GM23338 (cell line): Measurements from ENCODE around the gene ZSCAN25. TPM values are rescaled to one million over a fixed set of nuclear protein-coding genes. Genes with fewer than 3 reads are reported as not detected.

ENCODE experiments used
- ATAC-seq: fragments of 200-7000 bp; cut with Tn5 transposase; 3 replicates; pipeline ENCODE4 v1.9.1; 2020
- DNase-seq: peaks from one replicate; pipeline ENCODE4 v3.0.0-alpha.2; 2015; ENCODE audit warnings: low spot score
- H2AFZ ChIP-seq: fragments of 200-600 bp; sonication (generic); 2 replicates; pipeline ENCODE4 v1.8.0; 2016; ENCODE audit warnings: antibody characterized with exemption, mild to moderate bottlenecking, moderate library complexity
- H3F3A ChIP-seq: fragments of 200-600 bp; sonication (generic); replicated peaks from 2 replicates; pipeline ENCODE4 v1.8.0; 2017; ENCODE audit warnings: antibody characterized with exemption, mixed run types, low read depth
- H3K27ac ChIP-seq: fragments of 200-600 bp; sonication (generic); 2 replicates; pipeline ENCODE4 v1.6.1; 2016; ENCODE audit warnings: low read depth
- H3K27me3 ChIP-seq: fragments of 200-600 bp; sonication (generic); 2 replicates; pipeline ENCODE4 v1.8.0; 2016; ENCODE audit warnings: mild to moderate bottlenecking, mixed run types, moderate library complexity; ENCODE audit not compliant: insufficient read depth
- H3K36me3 ChIP-seq: fragments of 200-600 bp; sonication (generic); 2 replicates; pipeline ENCODE4 v1.8.0; 2016; ENCODE audit warnings: mild to moderate bottlenecking; ENCODE audit not compliant: insufficient read depth
- H3K4me1 ChIP-seq: fragments of 200-600 bp; sonication (generic); 2 replicates; pipeline ENCODE4 v1.8.0; 2016; ENCODE audit warnings: mild to moderate bottlenecking, moderate library complexity; ENCODE audit not compliant: insufficient read depth
- H3K4me2 ChIP-seq: fragments of 200-600 bp; sonication (generic); 2 replicates; pipeline ENCODE4 v1.7.1; 2017; ENCODE audit warnings: mixed run types
- H3K4me3 ChIP-seq: fragments of 200-600 bp; sonication (generic); 2 replicates; pipeline ENCODE4 v1.6.1; 2016; ENCODE audit warnings: mixed run types
- H3K79me2 ChIP-seq: fragments of 200-600 bp; sonication (generic); replicated peaks from 2 replicates; pipeline ENCODE4 v1.8.0; 2017; ENCODE audit warnings: mild to moderate bottlenecking; ENCODE audit not compliant: insufficient read depth
- H3K9me2 ChIP-seq: fragments of 200-600 bp; sonication (generic); 2 replicates; pipeline ENCODE4 v1.8.0; 2017; ENCODE audit not compliant: insufficient read depth
- H4K20me1 ChIP-seq: fragments of 200-600 bp; sonication (generic); replicated peaks from 2 replicates; pipeline ENCODE4 v1.8.0; 2017; ENCODE audit warnings: mild to moderate bottlenecking; ENCODE audit not compliant: insufficient read depth
- H3K27ac Mint-ChIP-seq: 2 replicates; pipeline ENCODE4 v1.8.0; 2020; ENCODE audit warnings: inconsistent platforms, mild to moderate bottlenecking, moderate library complexity, mixed read lengths
- H3K27me3 Mint-ChIP-seq: 3 replicates; pipeline ENCODE4 v1.8.0; 2022; ENCODE audit warnings: low read depth, mild to moderate bottlenecking, moderate library complexity, mixed read lengths, inconsistent platforms; ENCODE audit not compliant: insufficient read depth, poor library complexity
- H3K36me3 Mint-ChIP-seq: 3 replicates; pipeline ENCODE4 v1.8.0; 2021; ENCODE audit warnings: low read depth, mild to moderate bottlenecking, inconsistent platforms, moderate library complexity, mixed read lengths
- H3K4me1 Mint-ChIP-seq: 3 replicates; pipeline ENCODE4 v1.8.0; 2020; ENCODE audit warnings: mild to moderate bottlenecking, inconsistent platforms, mixed read lengths
- H3K4me3 Mint-ChIP-seq: 3 replicates; pipeline ENCODE4 v1.8.0; 2021; ENCODE audit warnings: moderate library complexity, mild to moderate bottlenecking, inconsistent platforms, mixed read lengths
- H3K9me3 Mint-ChIP-seq: 3 replicates; pipeline ENCODE4 v1.8.0; 2020; ENCODE audit warnings: moderate library complexity, mild to moderate bottlenecking, inconsistent platforms, mixed read lengths
- CREB1 ChIP-seq: fragments of 250-450 bp; sonication (Bioruptor Pico); IDR thresholded peaks from 2 replicates; pipeline ENCODE4 v1.5.0; 2020; ENCODE audit warnings: low read depth, mild to moderate bottlenecking, moderate library complexity
- CTCF ChIP-seq, 2 experiments: fragments of 200-600 bp in 1 of 2; sonication (generic) in 1 of 2; conservative IDR thresholded peaks; 2 replicates each; pipeline versions ENCODE4 v1.5.1 to v1.6.1; 2016 to 2017; ENCODE audit warnings: antibody characterized with exemption in 2 of 2, low read depth in 2 of 2, mild to moderate bottlenecking in 2 of 2, moderate library complexity in 1 of 2
- ETS1 ChIP-seq: IDR thresholded peaks from 2 replicates; pipeline ENCODE4 v1.6.1; 2016; ENCODE audit warnings: antibody characterized with exemption
- EZH2 ChIP-seq: fragments of 200-600 bp; sonication (generic); IDR thresholded peaks from one replicate; pipeline ENCODE4 v1.8.0; 2017; ENCODE audit warnings: antibody characterized with exemption, mild to moderate bottlenecking, low read depth; ENCODE audit not compliant: unreplicated experiment
- EZH2phosphoT487 ChIP-seq: fragments of 200-600 bp; sonication (generic); IDR thresholded peaks from one replicate; pipeline ENCODE4 v1.8.1; 2018; ENCODE audit warnings: antibody characterized with exemption; ENCODE audit not compliant: unreplicated experiment
- JUNB ChIP-seq: IDR thresholded peaks from one replicate; pipeline ENCODE4 v1.6.1; 2016; ENCODE audit warnings: antibody characterized with exemption; ENCODE audit not compliant: unreplicated experiment
- NANOG ChIP-seq: IDR thresholded peaks from 2 replicates; pipeline ENCODE4 v1.6.1; 2016; ENCODE audit warnings: antibody characterized with exemption, borderline replicate concordance
- POLR2AphosphoS5 ChIP-seq: IDR thresholded peaks from 2 replicates; pipeline ENCODE4 v1.6.1; 2016; ENCODE audit warnings: antibody characterized with exemption, low read depth
- REST ChIP-seq: IDR thresholded peaks from one replicate; pipeline ENCODE4 v1.6.1; 2018; ENCODE audit warnings: antibody characterized with exemption; ENCODE audit not compliant: unreplicated experiment
- STAT1 ChIP-seq: IDR thresholded peaks from one replicate; pipeline ENCODE4 v1.6.1; 2016; ENCODE audit warnings: antibody characterized with exemption; ENCODE audit not compliant: unreplicated experiment
- ZNF114 ChIP-seq: fragments of 250-450 bp; sonication (Bioruptor Pico); IDR thresholded peaks from 2 replicates; pipeline ENCODE4 v1.5.0; 2020; ENCODE audit warnings: mild to moderate bottlenecking, moderate library complexity
- ZNF331 ChIP-seq: fragments of 250-450 bp; sonication (Bioruptor Pico); IDR thresholded peaks from 2 replicates; pipeline ENCODE4 v1.5.0; 2020; ENCODE audit warnings: low read depth, mild to moderate bottlenecking, moderate library complexity
- ZNF462 ChIP-seq: fragments of 250-450 bp; sonication (Bioruptor Pico); IDR thresholded peaks from 2 replicates; pipeline ENCODE4 v1.5.0; 2020; ENCODE audit warnings: mild to moderate bottlenecking, moderate library complexity
- polyA plus RNA-seq: library from polyadenylated mRNA; unstranded; fragments of >200 nt; fragmentation: Nextera tagmentation; extraction: Ambion mirVana; gene quantifications from 2 replicates; pipeline ENCODE4 v1.2.1, GENCODE V29; 2016
- total RNA-seq: library from RNA; depleted of rRNA; stranded (reverse); fragments of >200 nt; shearing (Covaris generic); gene quantifications from 2 replicates; pipeline ENCODE4 v1.2.3, GENCODE V29; 2014

Gene ZSCAN25
- total and polyA plus RNA-seq, 2 experiments from 2014 or later, result 4.8 to 17.5 TPM

- no peaks in the 10 kb centered on the region for H3F3A ChIP-seq
- ATAC-seq (no peak), DNase-seq (no peak)
- H3K4me2 ChIP-seq, result no peak overlapping the region
- H3K9me2 ChIP-seq, result no peaks in the 10 kb centered on the region; the same call in 1 of the 2 replicates
- no peak overlapping the region for H2AFZ ChIP-seq
- no peaks in the 10 kb centered on the region for H3K4me1 Mint-ChIP-seq
- no peaks in the 10 kb centered on the region for H3K27me3 ChIP-seq
- H3K27ac Mint-ChIP-seq, result no peak overlapping the region
- no peaks in the 10 kb centered on the region for H4K20me1 ChIP-seq
- H3K27me3 Mint-ChIP-seq, result peaks cover 2% of the 10 kb centered on the region
- H3K4me1 ChIP-seq, result no peaks in the 10 kb centered on the region
- H3K4me3 ChIP-seq, result no peak overlapping the region
- no peak for TF ChIP-seq EZH2phosphoT487
- no peak for TF ChIP-seq REST
- no peak for TF ChIP-seq JUNB
- TF ChIP-seq ZNF331 (CRISPR knock-in tag), result no peak
- no peak for TF ChIP-seq EZH2
- TF ChIP-seq CREB1, result no peak
- TF ChIP-seq NANOG, result no peak
- no peak for TF ChIP-seq STAT1
- TF ChIP-seq CTCF (conservative IDR thresholded peaks at IDR 0.05; ENCODE audit: low read depth in 2 of 2), result no peak
- TF ChIP-seq ZNF462, result no peak
- TF ChIP-seq ZNF114 (CRISPR knock-in tag), result no peak
- no peak for TF ChIP-seq POLR2AphosphoS5
- no peak for TF ChIP-seq ETS1
- peaks cover 23% of the 10 kb centered on the region; the same call in 2 of the 3 replicates for H3K36me3 Mint-ChIP-seq
- H3K27ac ChIP-seq, result no peak overlapping the region
- H3K9me3 Mint-ChIP-seq, result no peaks in the 10 kb centered on the region; the same call in 2 of the 3 replicates
- no peaks in the 10 kb centered on the region for H3K79me2 ChIP-seq
- no peaks in the 10 kb centered on the region for H3K36me3 ChIP-seq
- H3K4me3 Mint-ChIP-seq, result no peak overlapping the region
These were observed 32.1 kb downstream of the ZSCAN25 start for GRCh38 chr7:99648843-99649242.
